Endothelial cell of umbilical vein (primary cell): ENCODE results near the gene ATP13A3. TPM values are rescaled to one million over a fixed set of nuclear protein-coding genes. Genes with fewer than 3 reads are reported as not detected.
A peak's percentile ranks its signal among the peaks of the same experiment; 100 is the strongest.

Experiments used
- BruUV-seq: library from RNA; stranded (reverse); fragments of 400-500 nt; replicated peaks from 2 replicates; lab custom pipeline; 2021; lab: Mats Ljungman, UMichigan
- CTCF ChIA-PET: fragments of 300-600, 350-600 bp; sonication (Branson Sonifier 250); formaldehyde crosslinking; loops from one replicate; lab custom pipeline; 2021; ENCODE audit warnings: antibody characterized with exemption, inconsistent platforms; lab: Charles Lee
- POLR2A ChIA-PET: fragments of 300-600, 350-600 bp; sonication (Branson Sonifier 250); formaldehyde crosslinking; loops from one replicate; lab custom pipeline; 2021; ENCODE audit warnings: antibody characterized with exemption, inconsistent platforms; lab: Charles Lee
- DNase-seq: peaks from one replicate; pipeline ENCODE4 v3.0.0-alpha.2; 2011; ENCODE audit warnings: low read depth, low spot score
- FAIRE-seq: peaks from 2 replicates; lab custom pipeline; 2011; peaks lifted over from hg19 to GRCh38; lab: Jason Lieb, UNC
- H2AFZ ChIP-seq: 2 replicates; pipeline ENCODE4 v1.6.0; 2012; ENCODE audit warnings: low read depth, low read length, control low read depth, inconsistent platforms
- H3K27ac ChIP-seq: 2 replicates; pipeline ENCODE4 v1.5.1; 2011; ENCODE audit warnings: low read depth, mild to moderate bottlenecking, control low read depth, low read length, moderate library complexity; ENCODE audit not compliant: insufficient read depth
- H3K27me3 ChIP-seq, 2 experiments: 2 replicates each; pipeline versions ENCODE4 v1.6.0 to v1.6.1; 2011; ENCODE audit warnings: low read length in 2 of 2, mixed read lengths in 1 of 2; ENCODE audit not compliant: control insufficient read depth in 2 of 2, insufficient read depth in 2 of 2
- H3K36me3 ChIP-seq, 2 experiments: 2 replicates in 1 of 2; 3 replicates in 1 of 2; pipeline ENCODE4 v1.5.1; 2011; ENCODE audit warnings: low read length in 2 of 2, mild to moderate bottlenecking in 1 of 2, moderate library complexity in 1 of 2; ENCODE audit not compliant: control insufficient read depth in 2 of 2, insufficient read depth in 2 of 2; ENCODE audit errors: extremely low read depth in 1 of 2
- H3K4me1 ChIP-seq: 3 replicates; pipeline ENCODE4 v1.5.1; 2011; ENCODE audit warnings: mild to moderate bottlenecking, low read length; ENCODE audit not compliant: control insufficient read depth, insufficient read depth; ENCODE audit errors: extremely low read depth
- H3K4me2 ChIP-seq: 2 replicates; pipeline ENCODE4 v1.6.1; 2011; ENCODE audit warnings: low read length, control low read depth, mixed read lengths; ENCODE audit not compliant: insufficient read depth
- H3K4me3 ChIP-seq, 3 experiments: fragments of 200-600 bp in 1 of 3; sonication (generic), shearing (Covaris generic) in 1 of 3; replicated peaks in 1 of 3; 2 replicates each; pipeline ENCODE4 v1.5.1; 2011 to 2016; ENCODE audit warnings: control low read depth in 3 of 3, low read length in 3 of 3, mild to moderate bottlenecking in 2 of 3, inconsistent platforms in 1 of 3, low read depth in 1 of 3, moderate library complexity in 1 of 3; ENCODE audit not compliant: insufficient read depth in 1 of 3
- H3K79me2 ChIP-seq: 2 replicates; pipeline ENCODE4 v1.6.0; 2012; ENCODE audit warnings: low read length, inconsistent platforms; ENCODE audit not compliant: control insufficient read depth, insufficient read depth
- H3K9ac ChIP-seq: replicated peaks from 2 replicates; pipeline ENCODE3; 2011; ENCODE audit warnings: low read length, control low read depth; ENCODE audit not compliant: insufficient read depth; ENCODE audit errors: extremely low read depth
- H3K9me1 ChIP-seq: replicated peaks from 3 replicates; pipeline ENCODE4 v1.6.0; 2011; ENCODE audit warnings: mild to moderate bottlenecking, low read length; ENCODE audit not compliant: control insufficient read depth, insufficient read depth; ENCODE audit errors: extremely low read depth
- H3K9me3 ChIP-seq: replicated peaks from 2 replicates; pipeline ENCODE4 v1.5.1; 2012; ENCODE audit warnings: low read length, inconsistent platforms; ENCODE audit not compliant: control insufficient read depth, insufficient read depth
- H4K20me1 ChIP-seq: replicated peaks from 2 replicates; pipeline ENCODE3; 2011; ENCODE audit warnings: mild to moderate bottlenecking, low read length; ENCODE audit not compliant: control insufficient read depth, insufficient read depth; ENCODE audit errors: extremely low read depth
- CTCF ChIP-seq, 2 donors: IDR thresholded peaks; 1 replicate in 1 of 2; 2 replicates in 1 of 2; pipeline ENCODE4 v1.5.1; 2011; ENCODE audit warnings: low read length in 2 of 2, mild to moderate bottlenecking in 2 of 2, moderate library complexity in 2 of 2, control low read depth in 1 of 2, inconsistent platforms in 1 of 2, low read depth in 1 of 2; ENCODE audit not compliant: insufficient read depth in 1 of 2; ENCODE audit errors: extremely low read depth in 1 of 2
- FOS ChIP-seq: IDR thresholded peaks from 2 replicates; pipeline ENCODE4 v1.6.1; 2011; ENCODE audit warnings: mild to moderate bottlenecking, low read length, moderate library complexity, borderline replicate concordance; ENCODE audit not compliant: insufficient read depth
- GATA2 ChIP-seq: IDR thresholded peaks from 2 replicates; pipeline ENCODE4 v1.7.0; 2011; ENCODE audit warnings: low read depth, mild to moderate bottlenecking, moderate library complexity, mixed read lengths, low read length; ENCODE audit not compliant: insufficient read length, insufficient read depth
- JUN ChIP-seq: IDR thresholded peaks from 2 replicates; pipeline ENCODE4 v1.6.1; 2011; ENCODE audit warnings: borderline replicate concordance, low read depth; ENCODE audit not compliant: insufficient read length, insufficient read depth
- POLR2A ChIP-seq: IDR thresholded peaks from 2 replicates; pipeline ENCODE4 v1.6.1; 2012; ENCODE audit warnings: low read depth, mild to moderate bottlenecking, control low read depth, low read length
- POLR2AphosphoS5 ChIP-seq: IDR thresholded peaks from 2 replicates; pipeline ENCODE4 v1.6.1; 2012; ENCODE audit warnings: low read depth, mild to moderate bottlenecking, control low read depth, low read length, moderate library complexity; ENCODE audit not compliant: insufficient read depth
- dilution Hi-C: fragments of 300-500 bp; cut with MboI; formaldehyde crosslinking; loops from one replicate; pipeline ENCODE4 v1.15.0; 2019; ENCODE audit warnings: low sequenced_read_pairs; ENCODE audit not compliant: extremely low pct_ligation_motif_present
- intact Hi-C: fragments of 100-400 bp; cut with micrococcal nuclease; formaldehyde crosslinking; loops from one replicate; pipeline ENCODE4 v1.10.0; 2022
- polyA plus RNA-seq, 4 experiments: library from polyadenylated mRNA; depleted of rRNA in 3 of 4; stranded (reverse) in 3 of 4; unstranded in 1 of 4; fragments of >200 nt; gene quantifications; 2 replicates each; pipeline versions ENCODE4 v1.2.1 to v1.2.3, GENCODE V29; 2011 to 2012; ENCODE audit warnings: missing spikeins in 1 of 4
- total RNA-seq: library from RNA; stranded (reverse); gene quantifications from 2 replicates; pipeline ENCODE4 v1.2.3, GENCODE V29; 2021

Gene ATP13A3
- total and polyA plus RNA-seq, 2 donors (not counting 3 experiments of a cell fraction or from before 2014, with no cell fraction given): 12.0 to 59.0 TPM

- H3K9me3 ChIP-seq: no peaks in the 10 kb centered on the region
- H2AFZ ChIP-seq: peak overlapping the region; percentile 53
- no peak overlapping the region for H3K27ac ChIP-seq
- H3K36me3 ChIP-seq: no peaks in the 10 kb centered on the region
- no peaks in the 10 kb centered on the region for H4K20me1 ChIP-seq
- CTCF ChIA-PET: interaction anchor here (0.7 to 3.8 kb wide), 4 partner anchors 15 to 104 kb away, joined by 3 to 13 read pairs (median 4); no protein-coding TSS in a partner anchor
- peaks cover 14% of the 10 kb centered on the region for H3K79me2 ChIP-seq
- BruUV-seq: no TSS peak
- no peaks in the 10 kb centered on the region for H3K9me1 ChIP-seq
- H3K27me3 ChIP-seq: no peaks in the 10 kb centered on the region
- POLR2A ChIA-PET: interaction anchor here (0.8 kb wide), 1 partner anchor 94 kb away, joined by 4 read pairs; no protein-coding TSS in a partner anchor
- H3K4me2 ChIP-seq: peak overlapping the region; percentile 11
- no peak overlapping the region for H3K9ac ChIP-seq
- DNase-seq: peak; percentile 63
- dilution Hi-C loops: no loop called here
- H3K4me1 ChIP-seq: peaks cover 34% of the 10 kb centered on the region
- intact Hi-C loops: no loop called here
- H3K4me3 ChIP-seq: no peak overlapping the region
- TF ChIP-seq CTCF (IDR thresholded peaks at IDR 0.05; ENCODE audit: extremely low read depth in 1 of 2, insufficient read depth in 1 of 2, low read depth in 1 of 2, low read length in 2 of 2) (no peak), JUN (peak; percentile 52), POLR2A (no peak), FOS (peak; percentile 68), POLR2AphosphoS5 (no peak), GATA2 (no peak)
- peak; percentile 91 for FAIRE-seq
These were observed 3.2 kb upstream of the ATP13A3 start for GRCh38 chr3:194489736-194490612.
